ENCODE data around the gene POLDIP2. TPM values are rescaled to one million over a fixed set of nuclear protein-coding genes. Genes with fewer than 3 reads are reported as not detected.

POLDIP2 gene
- total RNA-seq, 1 donor from 2014 or later, result 78.2 TPM

DNA sequence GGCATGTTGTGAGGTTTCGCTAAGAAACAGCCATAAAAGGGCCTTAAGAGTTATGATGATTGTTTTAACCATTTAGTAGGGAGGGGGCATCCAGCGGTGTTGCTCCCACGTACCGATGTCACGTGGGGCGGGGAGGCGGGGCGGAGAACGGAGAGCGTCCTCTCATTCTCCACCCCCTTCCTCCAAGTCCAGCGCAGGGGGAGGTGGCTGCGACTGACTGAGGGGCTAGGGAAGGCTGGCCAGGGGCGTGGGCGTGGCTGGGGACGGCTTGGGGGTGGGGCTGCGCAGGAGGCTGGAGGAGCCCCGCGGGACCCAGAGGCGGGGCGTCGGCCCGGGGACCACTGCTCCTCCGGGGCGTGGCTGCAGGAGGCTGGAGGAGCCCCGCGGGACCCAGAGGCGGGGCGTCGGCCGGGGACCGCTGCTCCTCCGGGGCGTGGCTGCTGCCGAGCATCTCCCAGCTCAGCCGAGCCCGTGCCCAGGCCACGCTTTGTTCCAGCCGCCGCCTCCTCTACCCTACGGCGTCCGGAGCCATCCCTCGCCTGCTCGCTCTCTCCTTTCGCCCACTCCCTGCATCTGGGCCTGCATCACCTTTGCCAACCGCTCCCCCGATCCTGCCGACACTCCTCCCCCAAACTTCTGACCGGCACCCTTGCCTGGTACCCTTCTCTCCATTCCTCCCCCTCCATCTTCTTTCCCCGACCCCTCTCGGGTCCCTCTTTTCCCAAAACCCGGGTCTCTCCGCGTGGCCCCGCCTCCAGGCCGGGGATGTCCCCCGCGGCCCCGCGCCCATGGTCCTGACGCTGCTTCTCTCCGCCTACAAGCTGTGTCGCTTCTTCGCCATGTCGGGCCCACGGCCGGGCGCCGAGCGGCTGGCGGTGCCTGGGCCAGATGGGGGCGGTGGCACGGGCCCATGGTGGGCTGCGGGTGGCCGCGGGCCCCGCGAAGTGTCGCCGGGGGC, 14.2 kb upstream of the POLDIP2 start, which contains the start of gene SARM1:
SARM1 (plus strand) TSS at position 450 of the 958 bp plus-strand sequence; CDS start at position 789, 339 bp downstream.
- TF ChIP-seq, protein P1, sequence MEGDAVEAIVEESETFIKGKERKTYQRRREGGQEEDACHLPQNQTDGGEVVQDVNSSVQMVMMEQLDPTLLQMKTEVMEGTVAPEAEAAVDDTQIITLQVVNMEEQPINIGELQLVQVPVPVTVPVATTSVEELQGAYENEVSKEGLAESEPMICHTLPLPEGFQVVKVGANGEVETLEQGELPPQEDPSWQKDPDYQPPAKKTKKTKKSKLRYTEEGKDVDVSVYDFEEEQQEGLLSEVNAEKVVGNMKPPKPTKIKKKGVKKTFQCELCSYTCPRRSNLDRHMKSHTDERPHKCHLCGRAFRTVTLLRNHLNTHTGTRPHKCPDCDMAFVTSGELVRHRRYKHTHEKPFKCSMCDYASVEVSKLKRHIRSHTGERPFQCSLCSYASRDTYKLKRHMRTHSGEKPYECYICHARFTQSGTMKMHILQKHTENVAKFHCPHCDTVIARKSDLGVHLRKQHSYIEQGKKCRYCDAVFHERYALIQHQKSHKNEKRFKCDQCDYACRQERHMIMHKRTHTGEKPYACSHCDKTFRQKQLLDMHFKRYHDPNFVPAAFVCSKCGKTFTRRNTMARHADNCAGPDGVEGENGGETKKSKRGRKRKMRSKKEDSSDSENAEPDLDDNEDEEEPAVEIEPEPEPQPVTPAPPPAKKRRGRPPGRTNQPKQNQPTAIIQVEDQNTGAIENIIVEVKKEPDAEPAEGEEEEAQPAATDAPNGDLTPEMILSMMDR (conservative IDR thresholded peaks at IDR 0.05), result no peak
- Mint-ChIP-seq H3K27ac (ENCODE audit: unreplicated experiment) (peak within 1 kb of the TSS; percentile 78), H3K36me3 (ENCODE audit: low read depth) (peaks cover 2% of the 10 kb centered on the region), H3K27me3 (ENCODE audit: low read depth) (peaks cover 2% of the 10 kb centered on the region), H3K4me3 (peak within 1 kb of the TSS; percentile 90), H3K4me1 (peaks cover 35% of the 10 kb centered on the region), H3K9me3 (no peaks in the 10 kb centered on the region)
- DNase-seq (ENCODE audit: low read depth, low spot score), result peak; percentile 97

DNA sequence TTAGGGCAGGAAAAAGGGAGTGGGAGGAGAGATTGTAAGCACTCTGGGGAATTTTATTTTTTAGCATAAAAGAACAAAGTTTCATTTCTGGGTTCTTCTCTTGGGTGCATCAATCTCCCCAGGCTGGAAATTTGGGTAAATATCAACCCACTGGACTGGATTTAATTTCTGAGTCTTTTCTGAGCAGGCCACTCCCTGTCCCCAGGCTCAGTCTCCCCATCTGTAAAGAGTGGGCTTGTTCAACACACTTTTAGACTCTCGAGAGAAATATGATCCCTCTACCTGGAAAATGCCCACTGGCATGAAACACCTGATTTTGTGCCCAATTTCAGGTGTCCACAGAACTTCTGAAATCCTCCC, 13.4 kb upstream of the POLDIP2 start:
- no peak for DNase-seq (ENCODE audit: low read depth, low spot score)
- Mint-ChIP-seq H3K9me3 (no peaks in the 10 kb centered on the region), H3K27me3 (ENCODE audit: low read depth) (peaks cover 2% of the 10 kb centered on the region), H3K4me3 (peak overlapping the region; percentile 90), H3K27ac (ENCODE audit: unreplicated experiment) (no peak overlapping the region), H3K4me1 (peaks cover 35% of the 10 kb centered on the region), H3K36me3 (ENCODE audit: low read depth) (peaks cover 2% of the 10 kb centered on the region)
- TF ChIP-seq, protein P1 (conservative IDR thresholded peaks at IDR 0.05), result no peak

DNA sequence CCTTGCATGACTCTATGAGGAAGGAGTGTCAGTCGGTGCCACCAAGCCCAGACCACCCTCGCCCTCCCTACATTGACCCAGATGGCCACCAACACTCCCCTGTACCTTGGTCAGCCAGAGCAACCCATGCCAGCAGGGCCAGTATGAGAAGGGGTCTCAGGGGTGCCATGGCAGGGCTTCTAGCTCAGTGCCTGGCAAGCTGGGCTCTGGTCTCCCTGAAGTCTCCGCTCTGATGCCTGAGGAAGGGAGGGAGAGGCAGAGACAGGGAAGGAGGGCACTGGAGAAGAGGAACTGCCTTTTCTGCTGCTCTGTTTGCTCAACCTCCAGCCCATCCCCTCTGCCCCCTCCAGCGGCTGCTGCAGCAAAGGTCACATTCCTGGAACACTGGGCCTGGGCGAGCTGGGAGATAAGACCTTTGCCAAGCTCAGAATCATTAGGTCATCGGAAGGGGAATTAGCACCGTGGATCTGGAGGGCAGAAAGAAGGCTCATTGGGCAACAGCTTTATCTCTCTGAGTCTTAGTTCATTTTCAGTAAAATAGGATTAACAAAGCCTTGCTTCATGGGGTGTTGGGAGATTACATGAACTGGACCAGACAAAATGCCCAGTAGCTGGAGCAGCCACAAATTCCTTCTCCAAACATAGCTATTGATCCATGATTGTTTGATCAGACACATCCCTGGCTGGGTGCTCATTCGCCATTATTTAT, 12.9 kb upstream of the POLDIP2 start, which contains the start of gene VTN:
VTN (minus strand) TSS at position 273 of the 709 bp plus-strand sequence; CDS start at position 169, 104 bp downstream.
- H3K27ac Mint-ChIP-seq (ENCODE audit: unreplicated experiment), result peak within 1 kb of the TSS; percentile 75
- peaks cover 2% of the 10 kb centered on the region for H3K36me3 Mint-ChIP-seq (ENCODE audit: low read depth)
- H3K27me3 Mint-ChIP-seq (ENCODE audit: low read depth), result peaks cover 2% of the 10 kb centered on the region
- TF ChIP-seq, protein P1 (conservative IDR thresholded peaks at IDR 0.05), result no peak
- peak within 1 kb of the TSS; percentile 90 for H3K4me3 Mint-ChIP-seq
- peak; percentile 16 for DNase-seq (ENCODE audit: low read depth, low spot score)
- peaks cover 35% of the 10 kb centered on the region for H3K4me1 Mint-ChIP-seq
- no peaks in the 10 kb centered on the region for H3K9me3 Mint-ChIP-seq

- TF ChIP-seq, protein P1 (conservative IDR thresholded peaks at IDR 0.05), result no peak
- Mint-ChIP-seq H3K36me3 (ENCODE audit: low read depth) (no peaks in the 10 kb centered on the region), H3K4me1 (peaks cover 32% of the 10 kb centered on the region), H3K9me3 (no peaks in the 10 kb centered on the region), H3K4me3 (peak overlapping the region; percentile 90), H3K27ac (ENCODE audit: unreplicated experiment) (no peak overlapping the region), H3K27me3 (ENCODE audit: low read depth) (peaks cover 2% of the 10 kb centered on the region)
- no peak for DNase-seq (ENCODE audit: low read depth, low spot score)
Measured at GRCh38 chr17:28369684-28370034, 12.3 kb upstream of the POLDIP2 start.

GRCh38 chr17:28368915-28369683, 11.8 kb upstream of the POLDIP2 start:
- no peak for DNase-seq (ENCODE audit: low read depth, low spot score)
- H3K27ac Mint-ChIP-seq (ENCODE audit: unreplicated experiment), result no peak overlapping the region
- peaks cover 32% of the 10 kb centered on the region for H3K4me1 Mint-ChIP-seq
- H3K36me3 Mint-ChIP-seq (ENCODE audit: low read depth), result no peaks in the 10 kb centered on the region
- peaks cover 2% of the 10 kb centered on the region for H3K27me3 Mint-ChIP-seq (ENCODE audit: low read depth)
- no peaks in the 10 kb centered on the region for H3K9me3 Mint-ChIP-seq
- TF ChIP-seq, protein P1 (conservative IDR thresholded peaks at IDR 0.05), result no peak
- H3K4me3 Mint-ChIP-seq, result peak overlapping the region; percentile 62
